Activated CD4-positive, alpha-beta T cell treated with anti-CD3 and anti-CD28 coated beads, Interleukin-2, Interleukin-6, amounts not matched to agents 100 ng/mL and 50 ng/mL, durations not matched to agents 16 hours and 8 hours (primary cell): ENCODE measurements around the gene TMIE.
A peak's percentile ranks its signal among the peaks of the same experiment; 100 is the strongest.

ENCODE experiments used
- DNase-seq: peaks from one replicate; pipeline ENCODE4 v3.0.0-alpha.2; 2020

TMIE gene, protein sequence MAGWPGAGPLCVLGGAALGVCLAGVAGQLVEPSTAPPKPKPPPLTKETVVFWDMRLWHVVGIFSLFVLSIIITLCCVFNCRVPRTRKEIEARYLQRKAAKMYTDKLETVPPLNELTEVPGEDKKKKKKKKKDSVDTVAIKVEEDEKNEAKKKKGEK

DNA sequence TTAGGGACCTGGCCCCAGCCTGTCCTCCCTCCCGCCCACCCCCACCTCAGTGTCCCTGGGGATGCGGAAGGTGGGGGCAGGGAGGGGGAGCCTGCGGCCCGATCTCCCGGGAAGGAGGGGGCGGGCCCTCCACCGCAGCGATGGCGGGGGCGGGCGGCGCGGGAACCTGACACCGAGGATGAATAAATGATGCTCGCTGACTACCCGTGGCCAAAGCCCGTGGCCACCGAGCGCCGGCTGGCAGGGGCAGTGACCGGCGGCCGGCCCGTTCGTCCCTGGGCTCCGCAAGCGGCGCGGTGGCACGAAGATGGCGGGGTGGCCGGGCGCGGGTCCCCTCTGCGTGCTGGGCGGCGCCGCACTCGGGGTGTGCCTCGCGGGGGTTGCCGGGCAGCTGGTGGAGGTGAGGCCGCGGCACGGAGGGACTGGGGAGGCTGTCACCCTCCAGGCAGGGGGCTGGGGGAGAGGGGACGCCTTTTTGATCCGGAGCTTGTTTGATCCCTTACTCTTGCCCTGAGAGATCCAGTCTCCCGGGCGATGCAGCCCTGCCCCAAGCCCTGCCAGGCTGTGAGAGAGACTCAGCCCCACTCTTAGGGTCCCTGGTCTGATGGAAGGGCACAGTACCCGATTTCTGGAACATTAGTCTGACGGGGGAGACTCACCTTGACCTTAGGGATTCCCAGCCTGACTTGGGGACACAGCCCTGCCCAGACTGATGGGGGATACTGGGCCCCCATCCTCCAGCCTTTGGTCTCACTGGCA, at the start of gene TMIE:
TMIE (plus strand) TSS at position 212 of the 759 bp plus-strand sequence; CDS start at position 308, 96 bp downstream.
- no peak for DNase-seq

DNA sequence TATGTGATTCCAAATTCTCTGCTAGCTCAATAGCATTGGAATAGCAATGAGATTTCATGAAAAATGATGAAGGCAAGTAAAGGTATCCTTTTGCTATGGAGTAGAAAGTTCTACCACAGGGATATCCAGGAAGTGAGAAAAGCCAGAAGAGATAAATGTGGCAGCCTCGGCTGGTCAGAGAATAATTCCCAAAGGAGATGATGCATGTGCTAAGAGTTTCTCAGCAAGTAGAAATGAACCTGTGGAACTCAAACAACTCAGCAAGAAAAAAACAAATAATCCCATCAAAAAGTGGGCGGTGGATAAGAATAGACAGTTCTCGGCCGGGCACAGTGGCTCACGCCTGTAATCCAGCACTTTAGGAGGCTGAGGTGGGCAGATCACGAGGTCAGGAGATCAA, 45.9 kb upstream of the TMIE start:
- DNase-seq, result no peak

DNA sequence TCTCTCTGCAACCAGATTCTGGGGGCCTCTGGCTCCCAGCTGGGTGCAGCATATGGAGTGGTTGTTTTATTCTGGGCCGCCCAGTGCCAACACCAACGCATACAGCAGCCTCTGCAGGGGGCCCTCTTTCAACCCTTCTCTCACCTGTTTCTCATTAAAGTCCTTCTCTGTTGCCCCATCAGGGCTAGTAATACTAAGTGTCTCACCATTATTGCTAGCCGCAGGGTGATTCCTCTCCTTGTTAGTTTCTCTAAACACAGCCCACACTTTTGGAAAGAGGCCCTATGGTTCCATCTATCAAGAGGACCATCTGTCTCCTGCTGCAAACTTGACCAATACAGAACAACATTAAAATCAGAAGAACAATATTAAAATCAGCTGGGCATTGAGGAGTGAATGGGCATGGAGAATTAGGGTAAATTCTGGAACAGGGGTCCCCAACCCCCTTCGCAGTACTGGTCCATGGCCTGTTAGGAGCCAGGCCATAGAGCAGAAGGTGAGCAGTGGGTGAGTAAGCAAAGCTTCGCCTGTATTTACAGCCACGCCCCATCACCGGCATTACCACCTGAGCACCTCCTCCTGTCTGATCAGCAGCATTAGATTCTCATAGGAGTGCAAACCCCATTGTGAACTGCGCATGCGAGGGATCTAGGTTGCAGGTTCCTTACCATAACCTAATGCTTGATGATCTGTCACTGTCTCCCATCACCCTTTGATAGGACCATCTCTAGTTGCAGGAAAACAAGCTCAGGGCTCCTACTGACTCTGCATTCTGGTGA, 44.2 kb upstream of the TMIE start:
- DNase-seq, result no peak

DNA sequence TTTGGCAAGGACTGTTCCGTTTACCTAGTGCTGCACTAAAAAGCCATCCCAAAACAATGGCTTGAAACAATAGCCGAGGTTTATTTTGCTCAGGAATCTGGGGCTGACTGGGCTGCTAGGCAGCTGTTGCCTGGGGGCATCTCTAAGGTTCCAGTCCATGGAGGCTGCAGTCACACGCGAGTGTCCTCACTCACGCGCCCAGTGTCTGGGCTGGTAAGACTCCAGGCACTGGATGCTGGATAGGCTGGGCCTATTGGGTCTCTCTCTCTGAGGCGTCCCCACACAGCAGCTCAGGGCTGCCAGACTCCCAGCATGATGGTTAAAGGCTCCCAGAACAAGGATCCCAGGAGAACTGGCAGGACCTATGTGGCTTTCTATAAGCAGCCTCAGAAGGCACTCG, 41.9 kb upstream of the TMIE start:
- no peak for DNase-seq

DNA sequence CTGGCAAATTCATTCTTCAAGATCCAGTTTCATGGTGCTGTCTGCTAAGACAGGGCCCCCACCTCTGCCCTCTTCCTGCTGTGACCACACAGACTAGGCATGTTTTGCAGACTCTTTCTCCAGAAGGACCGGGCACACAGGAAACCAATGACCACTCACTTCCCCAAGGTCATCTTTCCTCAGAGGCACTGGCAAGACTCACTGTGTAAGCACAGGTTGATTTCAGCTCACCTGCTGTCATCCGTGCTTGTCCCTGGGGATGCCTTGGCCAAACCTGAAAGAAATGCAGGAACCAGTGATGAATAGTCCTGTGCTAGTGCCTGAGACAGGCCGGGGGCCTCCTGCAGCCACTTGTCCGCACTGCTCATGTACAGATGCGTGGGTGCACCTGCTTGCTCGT, 41.2 kb upstream of the TMIE start:
- DNase-seq, result no peak

DNA sequence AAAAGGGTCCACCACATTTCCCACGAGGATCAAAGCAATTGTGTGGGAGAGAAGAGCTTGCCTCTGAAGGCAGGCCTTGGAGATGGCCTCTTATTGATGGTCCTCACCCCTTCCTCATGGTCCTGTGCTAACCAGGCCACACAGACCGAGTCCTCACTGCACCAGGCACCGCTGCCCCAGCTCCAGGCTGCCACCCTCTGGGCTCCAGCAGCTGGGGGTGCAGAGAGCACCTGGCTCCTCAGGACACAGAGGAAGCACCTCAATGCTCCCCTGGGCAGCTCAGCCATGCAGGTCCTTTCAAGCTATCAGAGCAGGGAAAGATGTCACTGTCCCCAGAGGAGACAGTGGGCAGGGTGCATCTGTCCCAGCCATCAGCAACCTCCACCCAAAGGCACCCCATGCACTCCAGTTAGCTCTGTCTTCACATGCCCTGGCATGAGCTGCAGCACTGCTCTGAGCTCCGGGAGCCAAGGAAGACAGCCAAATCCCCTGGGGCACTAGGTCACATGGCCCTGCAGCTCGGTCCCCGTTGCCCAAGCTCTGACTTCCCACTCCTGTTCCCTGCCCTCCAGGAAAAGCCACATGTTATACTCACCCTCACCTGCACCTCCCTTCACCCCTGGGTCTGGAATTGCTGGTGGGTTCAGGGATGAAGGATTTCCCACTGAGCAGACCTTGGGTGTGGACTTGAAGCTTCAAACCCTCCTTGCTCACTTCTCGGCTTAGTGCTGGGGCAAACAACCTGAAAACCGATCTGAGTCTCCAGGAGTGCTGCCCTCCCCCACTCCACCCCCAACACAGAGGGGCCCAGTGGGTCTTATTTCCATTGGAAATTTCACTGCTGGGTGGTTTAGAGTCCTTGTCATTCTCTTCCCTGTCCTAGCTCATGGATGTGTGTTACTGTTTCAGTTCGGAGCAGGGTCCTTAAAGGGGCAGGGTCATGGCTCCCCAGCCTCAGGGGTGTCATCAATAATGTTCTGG, 40.4 kb upstream of the TMIE start:
- no peak for DNase-seq

DNA sequence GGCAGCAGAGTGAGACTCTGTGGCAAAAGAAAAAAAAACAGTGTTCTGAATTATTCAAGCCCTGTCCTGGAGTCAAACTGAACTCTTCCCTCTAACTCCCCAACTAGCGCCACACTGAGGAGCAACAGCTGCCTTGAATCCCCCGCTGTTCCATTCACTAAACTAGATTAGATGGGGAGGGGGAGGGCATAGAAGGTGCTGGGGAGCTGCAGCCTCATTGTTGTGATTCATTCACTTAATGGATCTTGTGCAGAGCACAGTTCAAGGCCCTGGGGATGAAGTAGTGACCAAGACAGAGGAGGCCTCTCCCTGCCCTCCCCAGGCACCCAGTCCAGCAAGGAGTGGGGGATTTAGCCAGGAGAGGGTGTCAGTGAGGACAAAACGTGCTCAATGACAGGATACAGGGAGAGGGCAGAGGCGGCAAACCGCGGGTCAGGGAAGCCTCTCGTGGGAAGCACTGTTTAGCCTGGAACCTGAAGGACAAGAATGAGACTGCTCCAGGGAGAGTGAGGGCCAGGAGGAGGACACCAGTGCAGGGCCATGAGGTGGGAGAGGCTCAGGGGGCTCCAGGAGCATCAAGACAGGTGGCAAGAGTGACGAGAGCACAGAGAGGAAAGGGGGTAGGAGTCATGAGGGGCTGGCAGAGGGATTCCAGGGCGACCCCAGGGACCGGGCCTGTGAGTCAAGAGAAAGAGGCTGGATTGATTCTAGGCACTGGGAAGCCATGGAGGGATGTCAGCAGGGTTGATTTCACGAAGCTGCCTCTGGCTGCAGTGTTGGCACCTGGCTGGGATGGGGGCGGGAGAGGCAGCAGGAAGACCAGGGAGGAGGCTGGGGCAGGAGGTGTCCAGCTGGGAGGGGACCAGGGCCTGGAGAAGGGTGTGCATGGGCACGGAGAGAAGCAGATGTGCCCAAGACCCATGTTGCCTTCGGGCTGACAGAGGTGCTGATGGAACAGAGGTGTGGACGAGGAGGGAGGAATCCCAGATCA, 39.1 kb upstream of the TMIE start:
- no peak for DNase-seq

DNA sequence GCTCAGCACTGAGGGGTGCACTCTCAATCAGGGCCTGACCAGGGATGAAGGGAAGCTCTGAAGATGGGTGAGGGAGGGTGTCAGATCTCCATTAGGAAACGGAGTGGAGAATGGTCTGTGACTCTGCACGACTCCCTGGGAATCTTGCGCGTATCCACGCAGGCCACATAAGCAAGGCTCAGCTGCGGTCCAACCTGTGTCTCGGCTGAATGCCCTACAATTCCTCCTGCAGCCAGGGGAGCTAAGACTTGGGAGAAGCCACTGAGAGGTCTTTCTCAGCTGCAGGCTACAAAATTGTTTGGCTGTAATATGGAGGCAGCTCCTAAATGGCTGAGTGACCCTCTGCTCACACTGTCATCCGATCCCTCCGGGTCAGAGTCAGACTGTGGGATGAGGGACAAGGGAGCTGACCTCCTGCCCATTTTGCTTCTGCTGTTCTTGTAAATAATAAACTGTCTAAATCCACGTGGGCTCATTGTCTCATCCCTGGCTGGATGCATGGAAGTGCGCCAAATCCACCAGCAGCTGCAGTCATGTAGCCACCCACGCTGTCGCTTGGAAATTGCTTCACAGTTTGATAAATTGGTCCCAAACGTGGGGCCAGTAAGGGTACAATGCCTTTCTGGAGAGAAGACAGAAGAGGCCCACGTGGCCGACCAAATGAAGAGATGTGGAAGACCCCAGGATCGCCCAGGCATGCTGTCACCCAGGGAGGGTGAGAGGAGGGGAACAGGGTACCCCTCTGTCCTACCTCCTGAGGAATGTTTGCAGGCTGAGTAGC, 38.2 kb upstream of the TMIE start:
- no peak for DNase-seq

DNA sequence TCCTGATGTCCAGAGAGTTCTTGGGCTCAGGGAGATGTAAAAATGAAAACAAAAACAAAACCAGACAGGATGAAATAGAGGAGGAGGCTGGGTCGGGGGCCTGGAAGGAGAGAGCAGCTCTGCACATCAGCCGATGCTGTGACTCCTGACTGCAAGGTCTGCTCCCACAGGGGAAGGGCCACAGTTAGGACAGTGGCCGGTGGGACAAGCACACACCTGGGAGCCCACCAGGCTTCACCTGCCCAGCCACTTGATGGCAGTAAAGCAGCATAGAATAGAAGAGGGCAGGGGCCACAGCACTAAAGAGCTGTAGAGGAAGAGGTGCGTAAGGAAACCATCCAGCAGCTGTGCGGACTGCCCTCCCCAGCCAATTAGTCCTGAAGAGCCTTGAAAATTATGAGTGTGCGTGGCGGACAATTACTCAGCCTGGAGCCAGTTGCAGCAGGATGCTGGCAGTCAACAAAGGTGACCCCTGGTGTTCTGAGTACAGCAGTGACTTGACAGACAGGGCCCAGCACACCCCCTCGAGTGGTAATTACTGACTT, 37.5 kb upstream of the TMIE start:
- DNase-seq, result peak; percentile 7

DNA sequence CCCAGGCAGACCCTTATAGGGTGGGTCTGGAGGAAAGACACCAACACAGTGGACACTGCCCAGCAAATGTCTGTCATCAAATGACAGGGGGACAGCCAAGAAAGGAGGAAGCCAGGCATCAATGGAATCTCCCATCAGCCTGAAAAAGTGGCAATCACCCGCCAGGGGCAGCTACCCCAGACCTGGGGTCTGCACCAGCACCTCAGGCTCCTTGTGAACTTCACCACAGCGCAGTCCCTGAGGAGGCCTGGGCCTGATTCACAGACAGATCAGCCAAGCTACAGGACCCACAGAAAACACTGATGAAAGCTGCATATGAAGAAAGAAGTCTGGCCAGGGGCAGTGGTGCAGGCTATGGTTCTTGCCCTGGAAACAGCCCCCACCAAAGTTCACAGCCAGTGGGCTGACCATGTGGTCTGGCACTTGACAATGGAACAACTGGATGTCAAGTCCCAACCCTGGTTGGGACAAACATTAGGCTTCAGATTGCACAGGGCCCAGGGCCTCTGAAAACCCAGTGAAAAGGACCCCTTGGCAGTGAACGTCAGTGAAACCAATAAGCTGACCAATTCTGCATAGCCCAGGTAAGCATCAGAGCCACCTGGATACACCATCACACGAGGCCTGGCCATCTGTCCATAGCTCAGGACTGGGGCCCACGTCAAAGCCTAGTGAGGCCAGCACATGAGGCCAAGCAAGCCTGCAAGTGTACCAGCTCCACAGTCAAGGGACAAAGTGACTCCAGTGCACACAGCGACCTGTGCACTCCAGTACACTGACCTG, 36.8 kb upstream of the TMIE start:
- no peak for DNase-seq

DNA sequence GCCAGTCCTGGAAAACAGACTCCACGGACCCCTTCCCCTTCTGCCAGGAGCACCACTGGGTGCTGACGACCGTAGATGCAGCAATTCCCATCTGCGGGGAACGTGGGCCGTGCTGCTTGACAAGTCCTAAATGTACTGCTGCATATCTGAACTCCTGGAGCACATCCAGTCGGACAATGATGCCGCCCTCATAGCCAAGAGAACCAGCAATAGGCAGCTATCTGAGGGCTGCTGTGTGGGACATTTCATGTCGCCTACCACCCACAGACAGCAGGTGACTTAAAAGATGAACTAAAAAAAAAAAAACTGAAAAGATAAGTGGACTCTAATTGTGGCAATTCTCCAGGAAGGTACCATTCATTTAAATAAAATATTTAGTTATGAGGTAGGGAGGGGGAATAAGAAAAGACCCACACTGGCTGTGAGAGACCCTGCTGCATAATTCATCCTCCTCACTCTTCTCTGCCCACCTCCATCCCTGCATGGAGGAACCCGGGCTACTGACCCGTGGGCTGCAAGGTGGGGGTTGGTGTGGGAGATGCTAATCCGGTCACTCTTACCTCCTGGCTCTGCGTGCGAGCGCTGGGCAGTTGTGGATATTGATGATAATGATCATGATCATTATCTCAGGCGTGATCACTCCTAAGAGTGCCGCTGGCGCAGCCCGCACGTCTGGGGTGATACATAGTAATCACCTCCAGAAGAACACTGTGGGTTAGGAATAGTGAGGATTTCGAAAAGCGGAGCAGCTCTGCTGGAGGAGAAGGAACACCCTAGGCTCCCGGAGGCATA, 36.0 kb upstream of the TMIE start:
- no peak for DNase-seq

DNA sequence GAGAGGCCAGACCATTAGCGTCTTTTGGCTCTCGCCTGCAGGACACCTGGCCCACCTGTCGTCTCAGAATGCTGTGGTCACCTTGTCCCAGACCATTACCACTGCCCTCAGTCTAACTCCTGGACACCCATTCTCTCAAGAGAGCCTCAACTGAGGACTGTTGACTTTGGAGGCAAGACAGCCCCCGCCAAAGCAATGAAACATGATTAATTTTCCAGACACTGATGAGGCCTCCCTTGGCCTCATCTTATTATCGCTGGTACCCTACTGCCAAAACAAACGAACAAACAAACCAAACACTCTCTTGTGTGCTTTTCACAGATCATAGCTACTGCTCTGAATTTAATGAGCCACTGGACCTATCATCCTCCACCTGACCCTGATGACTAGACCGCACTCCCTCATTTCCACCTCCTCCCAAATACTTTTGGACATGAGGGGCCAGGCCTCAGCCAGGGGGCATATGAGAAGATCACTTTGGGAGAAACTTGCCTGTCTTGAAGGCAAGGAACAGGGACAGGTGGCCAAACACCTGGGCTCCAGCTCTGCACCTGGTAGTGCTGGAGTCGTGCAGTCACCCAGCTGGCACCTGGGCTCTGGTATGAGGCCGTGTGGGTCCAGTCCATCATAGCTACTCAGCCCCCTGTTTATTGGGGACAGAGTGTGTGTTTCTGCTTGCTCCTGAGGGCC, 35.3 kb upstream of the TMIE start:
- DNase-seq, result no peak

DNA sequence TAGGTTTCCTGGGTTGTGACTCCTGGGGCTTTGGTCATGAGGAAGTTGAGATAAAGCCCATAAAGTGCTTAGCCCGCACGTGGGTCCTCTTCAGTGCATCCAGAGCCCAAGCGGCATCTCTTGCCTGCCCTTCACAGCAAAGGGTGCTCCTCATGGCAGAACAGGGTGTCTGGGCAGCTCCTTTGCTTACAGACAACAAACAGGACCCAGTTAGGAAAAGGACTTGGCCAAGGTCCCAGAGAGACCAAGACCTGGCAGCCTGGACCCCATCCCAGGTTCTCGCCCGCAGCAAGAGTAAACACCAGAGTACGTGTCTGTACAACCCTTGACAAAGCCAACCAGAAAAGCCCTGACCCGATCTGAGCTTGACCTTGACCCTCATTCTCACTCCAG, 34.7 kb upstream of the TMIE start:
- DNase-seq, result no peak

DNA sequence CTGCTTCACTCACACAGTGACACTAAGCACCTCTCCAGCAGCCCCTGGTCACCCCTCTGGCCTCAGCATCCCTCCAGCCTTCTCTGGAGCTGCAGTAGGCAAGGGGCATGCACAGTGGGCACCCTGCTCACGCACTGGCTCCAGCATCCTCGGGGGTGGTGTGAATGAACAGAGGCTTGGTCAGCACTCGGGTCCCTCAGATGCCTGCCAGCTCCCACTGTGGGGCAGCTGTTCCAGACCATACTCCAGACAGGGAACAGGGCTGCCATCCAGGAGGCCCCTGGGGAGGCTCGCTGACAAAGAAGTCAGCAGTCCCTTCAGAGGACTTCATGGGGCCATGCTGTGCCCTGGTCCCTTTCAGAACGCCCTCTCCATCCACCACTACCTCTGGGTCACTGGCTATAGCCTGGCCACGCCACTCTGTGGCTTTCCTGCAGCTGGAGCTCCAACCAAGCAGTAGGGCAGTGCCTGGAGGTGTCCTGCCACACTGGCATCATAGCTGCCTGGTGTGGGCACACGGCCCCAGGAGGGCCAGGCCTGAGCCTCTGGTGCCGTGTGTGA, 34.1 kb upstream of the TMIE start:
- DNase-seq, result no peak

DNA sequence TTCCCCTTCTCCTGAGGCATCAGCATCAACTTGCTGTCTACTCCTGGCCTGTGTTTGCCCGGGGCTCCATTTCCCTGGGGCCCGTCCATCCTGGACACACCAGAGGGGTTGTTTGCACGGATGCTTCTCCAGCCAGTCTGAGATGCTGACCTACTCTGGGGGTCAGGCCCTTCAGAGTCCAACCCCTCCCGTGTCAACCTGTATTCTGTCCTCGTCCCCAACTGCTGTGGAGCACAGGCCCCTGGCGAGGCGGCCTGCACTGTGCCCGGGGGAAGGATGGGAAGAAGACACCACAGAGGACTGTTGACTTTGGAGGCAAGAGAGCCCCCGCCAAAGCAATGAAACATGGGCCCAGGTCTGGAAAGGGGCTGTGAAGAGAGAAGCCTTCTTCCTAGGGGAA, 33.5 kb upstream of the TMIE start:
- no peak for DNase-seq

DNA sequence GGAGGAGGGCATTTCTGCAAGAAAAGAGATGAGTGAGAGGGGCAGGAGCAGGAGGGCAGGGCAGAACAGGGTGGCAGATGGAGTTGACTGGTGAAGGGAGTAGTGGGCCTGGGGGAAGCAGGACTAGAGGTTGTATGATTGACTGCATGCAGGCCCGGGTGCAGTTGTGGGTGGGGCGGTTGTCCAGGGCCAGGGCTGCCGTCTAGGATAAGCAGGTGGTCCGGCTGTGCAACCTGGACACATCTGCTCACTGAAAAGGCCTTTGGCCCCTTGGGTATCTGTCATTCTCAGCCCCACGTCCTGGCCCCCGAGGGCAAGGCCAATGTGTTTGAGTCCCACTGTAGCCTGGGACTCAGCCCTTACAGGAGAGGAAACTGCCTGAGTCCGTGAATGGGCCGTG, 33.1 kb upstream of the TMIE start:
- DNase-seq, result no peak

DNA sequence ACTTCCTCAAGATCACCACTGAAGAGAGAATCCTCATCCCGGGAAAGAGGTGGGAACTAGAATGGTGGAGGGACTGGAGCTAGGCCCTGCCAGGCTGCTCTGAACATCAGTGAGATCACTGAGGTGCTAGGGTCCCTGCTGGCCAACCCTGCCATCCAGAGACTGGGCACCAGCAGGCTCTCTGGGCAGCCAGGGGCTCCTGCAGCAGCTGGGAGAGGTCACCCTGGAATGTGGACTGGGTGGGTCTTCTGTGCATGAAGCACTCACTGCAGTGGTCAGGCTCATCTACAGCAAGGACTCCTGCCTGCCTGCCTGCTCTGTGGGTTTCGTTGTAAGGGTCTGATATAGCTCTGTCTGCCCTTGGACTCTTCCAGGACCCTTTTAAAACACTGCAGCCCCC, 32.6 kb upstream of the TMIE start:
- DNase-seq, result no peak
